HepG2 (cell line): Measurements from ENCODE around the gene COPS3. TPM values are rescaled to one million over a fixed set of nuclear protein-coding genes. Genes with fewer than 3 reads are reported as not detected.

Experiments used
- ARNTL ChIP-seq: sonication (generic); formaldehyde crosslinking; IDR thresholded peaks from 2 replicates; pipeline ENCODE4 v1.4.0; 2020; ENCODE audit warnings: mild to moderate bottlenecking, missing genetic modification reagents
- FOXO1 ChIP-seq: sonication (generic); formaldehyde crosslinking; IDR thresholded peaks from 2 replicates; pipeline ENCODE4 v1.4.0; 2020; ENCODE audit warnings: missing genetic modification reagents
- ZBTB46 ChIP-seq: sonication (generic); formaldehyde crosslinking; IDR thresholded peaks from 2 replicates; pipeline ENCODE4 v1.4.0; 2020; ENCODE audit warnings: mild to moderate bottlenecking, missing genetic modification reagents, borderline replicate concordance
- ZNF280D ChIP-seq: sonication (generic); formaldehyde crosslinking; IDR thresholded peaks from 2 replicates; pipeline ENCODE4 v1.5.1; 2020; ENCODE audit warnings: mild to moderate bottlenecking, missing genetic modification reagents
- ZNF335 ChIP-seq: sonication (generic); formaldehyde crosslinking; IDR thresholded peaks from 2 replicates; pipeline ENCODE4 v1.4.0; 2020; ENCODE audit warnings: missing genetic modification reagents
- ZNF407 ChIP-seq: sonication (generic); formaldehyde crosslinking; IDR thresholded peaks from one replicate; pipeline ENCODE4 v1.5.1; 2020; ENCODE audit warnings: mild to moderate bottlenecking, missing genetic modification reagents; ENCODE audit errors: not compliant biosample characterization
- ZNF558 ChIP-seq: sonication (generic); formaldehyde crosslinking; IDR thresholded peaks from 2 replicates; pipeline ENCODE4 v1.9.0; 2022; ENCODE audit warnings: mild to moderate bottlenecking, missing genetic modification reagents, borderline replicate concordance
- ZNF562 ChIP-seq: sonication (generic); formaldehyde crosslinking; IDR thresholded peaks from 2 replicates; pipeline ENCODE4 v1.8.0; 2022; ENCODE audit warnings: missing genetic modification reagents, borderline replicate concordance
- ZNF687 ChIP-seq: sonication (generic); formaldehyde crosslinking; IDR thresholded peaks from 2 replicates; pipeline ENCODE4 v1.5.1; 2020; ENCODE audit warnings: mild to moderate bottlenecking, missing genetic modification reagents, moderate library complexity
- ZNF749 ChIP-seq: sonication (generic); formaldehyde crosslinking; IDR thresholded peaks from 2 replicates; pipeline ENCODE4 v1.8.0; 2022; ENCODE audit warnings: mild to moderate bottlenecking, missing genetic modification reagents, moderate library complexity, borderline replicate concordance
- polyA plus RNA-seq, 8 experiments: library from polyadenylated mRNA; depleted of rRNA in 3 of 8; stranded (reverse) in 7 of 8; unstranded in 1 of 8; fragments of >200 nt; fragmentation: Illumina TruSeq in 4 of 8; extraction: Trizol in 4 of 8; gene quantifications; 2 replicates each; pipeline versions ENCODE4 v1.2.1 to v1.2.3, GENCODE V29; 2011 to 2016; ENCODE audit warnings: low read depth in 4 of 8, missing spikeins in 1 of 8, mixed read lengths in 1 of 8; ENCODE audit not compliant: insufficient read depth in 1 of 8
- total RNA-seq, 5 experiments: library from RNA; depleted of rRNA; stranded (reverse); fragments of >200 nt; fragmentation: Illumina TruSeq; extraction: Trizol; gene quantifications; 2 replicates each; pipeline ENCODE4 v1.2.3, GENCODE V29; 2016; ENCODE audit warnings: low read depth in 1 of 5

The COPS3 gene
- total and polyA plus RNA-seq, 2 of the 13 experiments (the other 11 are each of a cell fraction or from before 2014, with no cell fraction given) = 46.3 to 103 TPM

- no peak for TF ChIP-seq ZNF407 (CRISPR knock-in tag)
- TF ChIP-seq ZNF687 (CRISPR knock-in tag) = peak; percentile 50
- TF ChIP-seq FOXO1 = no peak
- TF ChIP-seq ZBTB46 = no peak
- TF ChIP-seq ZNF749 = no peak; the same call in 1 of the 2 replicates
- TF ChIP-seq ZNF280D (CRISPR knock-in tag) = no peak
- TF ChIP-seq ARNTL (CRISPR knock-in tag) = no peak
- peak; percentile 40; the same call in 1 of the 2 replicates for TF ChIP-seq ZNF335 (CRISPR knock-in tag)
- TF ChIP-seq ZNF562 (CRISPR knock-in tag) = no peak
- TF ChIP-seq ZNF558 (CRISPR knock-in tag) = no peak
These were observed 75.5 kb downstream of the COPS3 start (continued) for GRCh38 chr17:17205368-17206123.
